ENCODE data around the gene TPR. TPM values are rescaled to one million over a fixed set of nuclear protein-coding genes. Genes with fewer than 3 reads are reported as not detected.

TPR gene
- total and polyA plus RNA-seq, 2 of the 8 experiments (the other 6 are each of a cell fraction or from before 2014, with no cell fraction given), result 57.1 to 102 TPM

DNA sequence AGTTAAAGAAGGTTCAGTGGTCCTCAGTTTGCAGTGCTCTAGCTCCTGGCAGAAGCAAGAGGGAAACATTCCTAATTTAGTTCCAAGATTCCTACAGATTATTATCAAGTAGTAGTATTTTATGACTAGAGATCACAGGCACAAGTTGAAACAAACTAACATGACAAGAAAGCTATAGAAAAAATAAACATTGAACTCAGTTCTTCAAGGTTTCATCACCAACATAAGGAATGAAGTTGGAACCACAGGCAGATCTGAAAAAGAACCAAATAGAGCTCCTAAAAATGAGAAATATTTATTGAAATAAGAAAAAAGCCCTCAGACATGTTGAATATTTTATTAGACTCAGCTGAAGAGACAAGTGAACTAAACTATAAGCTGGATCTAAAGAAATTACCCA, 45.3 kb upstream of the TPR start:
- ChIA-PET CTCF (ENCODE audit: partially characterized antibody) (interaction anchor here (0.7 to 1.6 kb wide), 5 partner anchors 11 to 90 kb away, joined by 3 to 4 read pairs (median 3); no protein-coding TSS in a partner anchor), POLR2A (ENCODE audit: partially characterized antibody) (interaction anchor here (1.0 kb wide), 1 partner anchor 101 kb away, joined by 3 read pairs; no protein-coding TSS in a partner anchor)
- Histone ChIP-seq H2BK12ac (ENCODE audit: low read depth, low read length) (no peak overlapping the region), H2BK5ac (ENCODE audit: low read depth, low read length) (no peak overlapping the region), H3K23me2 (ENCODE audit: low read depth, low read length) (no peaks in the 10 kb centered on the region), H4K20me1 (replicated peaks in 1 of 2; ENCODE audit: control insufficient read depth in 1 of 2, insufficient read depth in 2 of 2, low read length in 2 of 2) (no peaks in the 10 kb centered on the region), H3K18ac (ENCODE audit: extremely low read depth, low read length) (no peak overlapping the region), H4K5ac (ENCODE audit: insufficient read length, low read depth, low read length) (no peak overlapping the region), H3K56ac (replicated peaks; ENCODE audit: insufficient read length, low read depth, low read length) (no peak overlapping the region), H3K23ac (ENCODE audit: insufficient read length) (no peak overlapping the region), H3K4ac (replicated peaks; ENCODE audit: insufficient read length, low read depth, low read length) (no peak overlapping the region), H3K14ac (ENCODE audit: insufficient read length) (no peak overlapping the region), H3K79me1 (ENCODE audit: low read depth, low read length) (no peaks in the 10 kb centered on the region), H2BK15ac (ENCODE audit: low read length) (no peak overlapping the region), H3K27me3 (replicated peaks in 1 of 4; ENCODE audit: control insufficient read depth in 3 of 4, extremely low read depth in 1 of 4, insufficient read depth in 3 of 4, low read length in 3 of 4) (no peaks in the 10 kb centered on the region), H3K4me3 (ENCODE audit: extremely low read depth in 1 of 4, insufficient read depth in 2 of 4, low read depth in 3 of 4, low read length in 4 of 4) (no peak overlapping the region), H3K27ac (ENCODE audit: low read depth, low read length) (no peak overlapping the region), H2AFZ (ENCODE audit: low read length) (no peak overlapping the region), H3K36me3 (ENCODE audit: control insufficient read depth in 2 of 4, insufficient read depth in 4 of 4, low read length in 3 of 4) (peaks cover 0 to 29% (median 1%) of the 10 kb centered on the region in 4 experiments; a peak in 6 of 8 replicates), H3K79me2 (ENCODE audit: control insufficient read depth in 1 of 2, insufficient read depth in 2 of 2, low read length in 2 of 2) (no peaks in the 10 kb centered on the region), H4K91ac (replicated peaks; ENCODE audit: insufficient read length, low read length) (no peak overlapping the region), H4K8ac (ENCODE audit: extremely low read depth, insufficient read depth, low read length) (no peak overlapping the region), H3K9me3 (ENCODE audit: insufficient read depth in 2 of 2, low read depth in 1 of 2, low read length in 1 of 2) (no peaks in the 10 kb centered on the region), H3K9ac (replicated peaks in 1 of 4; ENCODE audit: extremely low read depth in 1 of 4, low read depth in 3 of 4, low read length in 3 of 4) (no peak overlapping the region), H3K4me1 (replicated peaks in 1 of 4; ENCODE audit: control insufficient read depth in 3 of 4, insufficient read depth in 4 of 4, low read length in 3 of 4) (no peaks in the 10 kb centered on the region), H3K4me2 (ENCODE audit: insufficient read depth in 1 of 2, low read depth in 2 of 2, low read length in 2 of 2) (no peak overlapping the region), H2BK20ac (ENCODE audit: low read length) (no peak overlapping the region), H2AK5ac (ENCODE audit: low read depth, low read length) (no peak overlapping the region), H2BK120ac (replicated peaks; ENCODE audit: low read depth, low read length) (no peak overlapping the region)
- no peak for DNase-seq (ENCODE audit: low read depth in 1 of 2, low spot score in 2 of 2)
- FAIRE-seq, result no peak
- no peak for TF ChIP-seq CBX5 (IDR thresholded peaks at IDR 0.05; ENCODE audit: low read depth, low read length)
- no peak for TF ChIP-seq YY1 (IDR thresholded peaks at IDR 0.05; ENCODE audit: low read depth, low read length)
- TF ChIP-seq ASH2L (IDR thresholded peaks at IDR 0.05; ENCODE audit: low read length), result no peak
- no peak for TF ChIP-seq SIRT6 (IDR thresholded peaks at IDR 0.05; ENCODE audit: low read length)
- no peak for TF ChIP-seq TCF12 (IDR thresholded peaks at IDR 0.05; ENCODE audit: low read depth, low read length)
- TF ChIP-seq HDAC6 (IDR thresholded peaks at IDR 0.05; ENCODE audit: low read depth, low read length), result no peak
- no peak for TF ChIP-seq RFX5 (IDR thresholded peaks at IDR 0.05; ENCODE audit: borderline replicate concordance, low read depth, low read length)
- TF ChIP-seq ZNF274 (IDR thresholded peaks at IDR 0.05; ENCODE audit: borderline replicate concordance, extremely low read depth, low read length), result no peak
- no peak for TF ChIP-seq PHF8 (conservative IDR thresholded peaks at IDR 0.05; ENCODE audit: low read depth, low read length)
- TF ChIP-seq BACH1 (IDR thresholded peaks at IDR 0.05; ENCODE audit: low read length), result no peak
- TF ChIP-seq RBBP5 (IDR thresholded peaks at IDR 0.05; ENCODE audit: borderline replicate concordance, low read depth, low read length), result no peak
